ENCODE data around the gene GPC6. TPM values are rescaled to one million over a fixed set of nuclear protein-coding genes. Genes with fewer than 3 reads are reported as not detected.

Gene GPC6

GRCh38 chr13:94444826-94445225, 1218.2 kb downstream of the GPC6 start:
- Histone ChIP-seq H3K27ac (ENCODE audit: low read depth, low read length) (no peak overlapping the region), H3K36me3 (ENCODE audit: control insufficient read depth, insufficient read depth, low read length) (no peaks in the 10 kb centered on the region), H4K8ac (ENCODE audit: low read depth, low read length) (no peak overlapping the region), H2BK120ac (ENCODE audit: low read depth, low read length) (no peak overlapping the region), H3K9ac (ENCODE audit: low read length) (no peak overlapping the region), H2BK15ac (replicated peaks; ENCODE audit: low read depth) (no peak overlapping the region), H3K4me3 (ENCODE audit: low read length) (no peak overlapping the region), H2BK5ac (ENCODE audit: low read length) (no peak overlapping the region), H3K4me2 (ENCODE audit: low read length) (no peak overlapping the region), H3K27me3 (ENCODE audit: insufficient read depth, low read length, poor library complexity) (no peaks in the 10 kb centered on the region), H4K5ac (ENCODE audit: low read length) (no peak overlapping the region), H3K79me1 (ENCODE audit: low read length) (no peaks in the 10 kb centered on the region), H3K18ac (ENCODE audit: low read length) (no peak overlapping the region), H3K4ac (ENCODE audit: low read depth, low read length) (no peak overlapping the region), H3K4me1 (ENCODE audit: control insufficient read depth, low read depth, low read length) (no peaks in the 10 kb centered on the region), H3K56ac (ENCODE audit: low read length) (no peak overlapping the region), H3K79me2 (ENCODE audit: control insufficient read depth, insufficient read depth, low read length) (no peaks in the 10 kb centered on the region), H2AK5ac (ENCODE audit: low read length) (no peak overlapping the region), H3K23ac (ENCODE audit: low read length) (no peak overlapping the region)
- no peak for DNase-seq

- no peak overlapping the region for H3K56ac ChIP-seq (ENCODE audit: low read length)
- no peak overlapping the region for H3K9ac ChIP-seq (ENCODE audit: low read length)
- no peak overlapping the region for H4K5ac ChIP-seq (ENCODE audit: low read length)
- no peak overlapping the region for H3K23ac ChIP-seq (ENCODE audit: low read length)
- no peak overlapping the region for H3K27ac ChIP-seq (ENCODE audit: low read depth, low read length)
- no peak overlapping the region for H2AK5ac ChIP-seq (ENCODE audit: low read length)
- H4K8ac ChIP-seq (ENCODE audit: low read depth, low read length): no peak overlapping the region
- H3K79me1 ChIP-seq (ENCODE audit: low read length): no peaks in the 10 kb centered on the region
- H2BK15ac ChIP-seq (replicated peaks; ENCODE audit: low read depth): no peak overlapping the region
- H3K79me2 ChIP-seq (ENCODE audit: control insufficient read depth, insufficient read depth, low read length): no peaks in the 10 kb centered on the region
- DNase-seq: no peak
- no peak overlapping the region for H3K4ac ChIP-seq (ENCODE audit: low read depth, low read length)
- H3K4me1 ChIP-seq (ENCODE audit: control insufficient read depth, low read depth, low read length): no peaks in the 10 kb centered on the region
- no peak overlapping the region for H2BK120ac ChIP-seq (ENCODE audit: low read depth, low read length)
- H2BK5ac ChIP-seq (ENCODE audit: low read length): no peak overlapping the region
- H3K4me2 ChIP-seq (ENCODE audit: low read length): no peak overlapping the region
- no peaks in the 10 kb centered on the region for H3K36me3 ChIP-seq (ENCODE audit: control insufficient read depth, insufficient read depth, low read length)
- H3K4me3 ChIP-seq (ENCODE audit: low read length): no peak overlapping the region
- H3K18ac ChIP-seq (ENCODE audit: low read length): no peak overlapping the region
- no peaks in the 10 kb centered on the region for H3K27me3 ChIP-seq (ENCODE audit: insufficient read depth, low read length, poor library complexity)
Measured at GRCh38 chr13:94454334-94454733, 1227.7 kb downstream of the GPC6 start.

GRCh38 chr13:94454906-94455305, 1228.3 kb downstream of the GPC6 start:
- no peak overlapping the region for H4K5ac ChIP-seq (ENCODE audit: low read length)
- no peaks in the 10 kb centered on the region for H3K36me3 ChIP-seq (ENCODE audit: control insufficient read depth, insufficient read depth, low read length)
- no peak for DNase-seq
- H3K56ac ChIP-seq (ENCODE audit: low read length): no peak overlapping the region
- WGBS (ENCODE audit: extremely low coverage, insufficient coverage, low lambda C conversion rate): no CpG with 5 or more reads among the region's 2 CpGs
- H3K23ac ChIP-seq (ENCODE audit: low read length): no peak overlapping the region
- H2AK5ac ChIP-seq (ENCODE audit: low read length): no peak overlapping the region
- no peak overlapping the region for H4K8ac ChIP-seq (ENCODE audit: low read depth, low read length)
- no peaks in the 10 kb centered on the region for H3K4me1 ChIP-seq (ENCODE audit: control insufficient read depth, low read depth, low read length)
- H2BK120ac ChIP-seq (ENCODE audit: low read depth, low read length): no peak overlapping the region
- H3K27me3 ChIP-seq (ENCODE audit: insufficient read depth, low read length, poor library complexity): no peaks in the 10 kb centered on the region
- no peak overlapping the region for H2BK15ac ChIP-seq (replicated peaks; ENCODE audit: low read depth)
- H3K27ac ChIP-seq (ENCODE audit: low read depth, low read length): no peak overlapping the region
- no peak overlapping the region for H3K4ac ChIP-seq (ENCODE audit: low read depth, low read length)
- H3K79me1 ChIP-seq (ENCODE audit: low read length): no peaks in the 10 kb centered on the region
- H3K4me2 ChIP-seq (ENCODE audit: low read length): no peak overlapping the region
- H3K79me2 ChIP-seq (ENCODE audit: control insufficient read depth, insufficient read depth, low read length): no peaks in the 10 kb centered on the region
- H3K4me3 ChIP-seq (ENCODE audit: low read length): no peak overlapping the region
- H2BK5ac ChIP-seq (ENCODE audit: low read length): no peak overlapping the region
- no peak overlapping the region for H3K9ac ChIP-seq (ENCODE audit: low read length)
- H3K18ac ChIP-seq (ENCODE audit: low read length): no peak overlapping the region

- no peak overlapping the region for H3K4me2 ChIP-seq (ENCODE audit: low read length)
- no peak overlapping the region for H3K27ac ChIP-seq (ENCODE audit: low read depth, low read length)
- no peak overlapping the region for H2BK15ac ChIP-seq (replicated peaks; ENCODE audit: low read depth)
- H3K9ac ChIP-seq (ENCODE audit: low read length): no peak overlapping the region
- no peak overlapping the region for H3K4me3 ChIP-seq (ENCODE audit: low read length)
- no peak for DNase-seq
- H3K4ac ChIP-seq (ENCODE audit: low read depth, low read length): no peak overlapping the region
- no peaks in the 10 kb centered on the region for H3K27me3 ChIP-seq (ENCODE audit: insufficient read depth, low read length, poor library complexity)
- no peak overlapping the region for H3K18ac ChIP-seq (ENCODE audit: low read length)
- no peaks in the 10 kb centered on the region for H3K79me1 ChIP-seq (ENCODE audit: low read length)
- no peak overlapping the region for H3K23ac ChIP-seq (ENCODE audit: low read length)
- no peaks in the 10 kb centered on the region for H3K4me1 ChIP-seq (ENCODE audit: control insufficient read depth, low read depth, low read length)
- no peaks in the 10 kb centered on the region for H3K36me3 ChIP-seq (ENCODE audit: control insufficient read depth, insufficient read depth, low read length)
- H3K56ac ChIP-seq (ENCODE audit: low read length): no peak overlapping the region
- H2AK5ac ChIP-seq (ENCODE audit: low read length): no peak overlapping the region
- no peak overlapping the region for H2BK5ac ChIP-seq (ENCODE audit: low read length)
- H2BK120ac ChIP-seq (ENCODE audit: low read depth, low read length): no peak overlapping the region
- no peaks in the 10 kb centered on the region for H3K79me2 ChIP-seq (ENCODE audit: control insufficient read depth, insufficient read depth, low read length)
- H4K5ac ChIP-seq (ENCODE audit: low read length): no peak overlapping the region
- whole genome bisulfite sequencing (ENCODE audit: extremely low coverage, insufficient coverage, low lambda C conversion rate): no CpG with 5 or more reads among the region's 2 CpGs
- no peak overlapping the region for H4K8ac ChIP-seq (ENCODE audit: low read depth, low read length)
Measured at GRCh38 chr13:94455414-94455813, 1228.8 kb downstream of the GPC6 start.

Small RNA genes within 50 kb of the gene (small RNA-seq; reads per million reads assigned to genes)
- gene RNA5SP35 (ENCODE audit: insufficient read depth): not detected

All from mesendoderm (in vitro differentiated cells).